NCI-H1105 (cell line): Measurements from ENCODE around the gene CDPF1.
"Not testable (repeated sequence)": the region's sequence is repeated elsewhere in the genome, so short reads cannot be mapped to it uniquely, and the experiment has no call there.

Experiments used
- DNase-seq: peaks from one replicate; lab custom pipeline; 2025; lab: John Stamatoyannopoulos, UW

The CDPF1 gene

DNA sequence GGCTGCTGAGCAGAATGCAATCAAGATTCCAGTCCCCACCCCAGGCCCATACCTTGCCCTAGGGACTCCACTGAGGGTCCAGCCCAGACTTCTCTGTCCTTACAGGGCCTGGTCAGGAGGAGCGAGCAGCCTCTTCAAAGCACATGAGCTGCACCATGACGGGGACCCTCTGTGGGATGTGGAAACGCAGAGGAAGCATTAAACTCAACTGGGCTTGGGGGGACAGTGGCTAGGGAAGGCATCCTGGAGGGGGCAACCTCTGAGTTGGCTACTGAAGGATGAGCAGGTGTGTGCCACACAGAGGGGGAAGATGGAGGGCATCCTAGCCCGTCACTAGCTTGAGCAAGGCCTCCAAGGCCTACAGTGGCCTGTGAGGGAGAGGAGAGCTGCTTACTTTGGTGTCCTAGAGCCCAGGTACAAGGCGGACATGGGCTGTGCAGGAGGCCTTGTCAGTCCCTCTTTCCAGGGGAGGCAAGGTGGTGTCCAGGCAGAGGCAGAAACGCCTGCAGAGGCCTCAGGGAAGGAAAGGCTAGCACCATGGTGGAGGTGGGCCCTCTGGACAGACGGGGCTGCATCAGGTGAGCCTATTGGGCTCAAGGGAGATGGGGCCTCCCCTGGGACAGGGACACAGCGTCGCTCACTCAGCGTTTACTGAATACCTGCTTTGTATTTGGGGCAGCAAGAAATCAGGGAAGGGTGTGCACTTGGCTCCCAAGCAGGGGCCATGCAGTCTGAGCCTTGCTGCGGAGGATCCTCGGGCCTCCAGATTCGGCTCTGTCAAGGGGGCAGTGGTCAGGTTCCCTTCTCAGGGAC is 32.0 kb upstream of the CDPF1 start:
- no peak for DNase-seq

- DNase-seq = no peak
These were observed 31.0 kb upstream of the CDPF1 start for GRCh38 chr22:46280999-46281623.

GRCh38 chr22:46280063-46280817 is 30.1 kb upstream of the CDPF1 start:
- no peak for DNase-seq

DNA sequence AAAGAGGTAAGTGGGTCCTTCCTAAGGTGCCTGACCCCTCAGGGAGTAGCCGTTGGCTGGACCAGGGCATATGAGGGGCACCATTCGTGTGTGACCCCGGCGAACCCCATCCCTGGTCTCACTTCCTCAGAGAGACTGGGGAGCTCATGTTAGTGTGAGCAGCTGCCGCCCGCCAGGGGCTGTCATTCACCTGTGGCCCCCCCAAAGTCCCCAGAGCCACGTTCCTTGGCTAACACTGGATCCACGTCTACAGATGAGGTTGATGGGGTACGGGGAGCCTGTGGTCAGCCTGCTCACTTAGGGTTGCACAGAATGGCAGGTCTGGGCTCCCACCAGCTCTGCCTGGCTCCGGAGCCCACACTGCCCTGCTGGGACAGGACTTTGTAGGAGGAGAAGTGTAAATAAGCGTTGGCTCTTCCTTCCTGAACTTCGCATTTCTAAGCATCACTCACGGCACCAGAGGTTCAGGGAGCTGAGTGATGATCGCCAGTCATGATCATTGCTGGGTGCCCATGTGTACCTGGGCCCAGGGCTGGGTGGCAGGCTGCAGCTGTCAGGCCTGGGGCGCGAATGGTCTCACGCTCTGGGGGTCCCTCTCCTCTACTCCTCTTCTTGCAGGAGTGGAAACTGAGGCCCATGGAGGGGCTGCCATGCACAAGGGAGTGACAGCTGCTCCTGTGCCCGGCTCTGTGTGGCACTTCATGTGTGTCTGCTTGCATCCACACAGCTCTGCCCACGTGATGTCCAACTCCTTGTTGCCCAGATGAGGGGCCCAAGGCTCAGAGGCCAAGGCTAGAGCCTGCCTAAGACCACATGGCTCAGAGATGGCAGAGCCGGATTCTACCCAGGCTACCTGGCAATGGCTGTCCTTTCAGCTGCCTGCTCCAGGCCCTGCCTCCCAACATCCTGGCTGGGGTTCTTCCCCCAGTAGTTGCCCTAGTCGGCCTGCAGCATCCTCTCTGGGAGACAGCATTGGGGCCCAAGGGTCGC is 28.9 kb upstream of the CDPF1 start:
- no peak for DNase-seq

DNA sequence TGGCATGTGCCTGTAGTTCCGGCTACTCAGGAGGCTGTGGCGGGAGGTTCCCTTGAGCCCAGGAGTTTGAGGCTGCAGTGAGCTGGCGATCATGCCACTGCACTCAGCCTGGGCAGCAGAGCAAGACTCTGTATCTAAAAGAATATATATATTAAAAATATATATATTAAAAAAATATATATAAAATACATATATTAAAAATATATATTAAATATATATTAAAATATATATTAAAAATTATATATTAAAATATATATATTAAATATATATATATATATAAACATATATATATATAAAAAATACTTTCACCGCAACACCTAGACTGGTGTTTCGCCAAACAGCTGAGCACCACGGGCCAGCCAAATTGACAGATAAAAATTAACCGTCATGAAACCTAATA is 26.5 kb upstream of the CDPF1 start:
- DNase-seq = no peak

GRCh38 chr22:46275455-46276122 is 25.5 kb upstream of the CDPF1 start:
- DNase-seq = no peak

GRCh38 chr22:46274381-46274780 is 24.3 kb upstream of the CDPF1 start:
- no peak for DNase-seq

- no peak for DNase-seq
These were observed 23.5 kb upstream of the CDPF1 start for GRCh38 chr22:46273432-46274148.

DNA sequence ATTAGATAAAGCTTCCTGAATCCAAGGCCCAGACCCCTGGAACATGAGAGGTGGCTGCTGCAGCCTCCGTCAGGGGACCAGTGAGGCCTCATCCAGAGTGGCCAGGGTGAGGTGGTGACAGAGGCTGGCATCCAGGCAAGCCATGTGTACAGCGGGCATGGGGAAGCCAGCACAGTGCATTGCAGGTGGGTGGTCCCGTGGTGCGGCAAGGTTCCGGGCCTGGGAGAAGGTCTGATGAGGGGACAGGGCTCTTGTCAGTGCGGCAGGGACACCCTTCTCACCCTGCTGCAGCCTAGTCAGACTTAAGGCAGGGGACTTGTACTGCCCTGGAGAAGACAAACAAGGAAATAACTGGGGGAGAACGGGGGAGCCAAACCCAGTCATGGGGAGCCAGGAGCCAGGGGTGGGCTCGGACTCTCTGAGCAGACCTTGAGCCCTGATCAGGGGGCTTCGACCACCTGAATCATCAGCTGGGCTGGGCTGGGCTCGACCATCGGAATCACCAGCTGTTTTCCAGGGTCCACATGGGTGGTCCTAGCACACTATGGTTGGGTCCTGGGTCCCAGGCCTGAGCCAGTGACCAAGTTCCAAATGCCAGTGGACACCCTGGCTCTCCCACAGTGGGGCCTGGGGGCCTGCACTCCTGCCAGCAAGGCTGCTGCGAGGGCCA is 22.8 kb upstream of the CDPF1 start:
- no peak for DNase-seq

DNA sequence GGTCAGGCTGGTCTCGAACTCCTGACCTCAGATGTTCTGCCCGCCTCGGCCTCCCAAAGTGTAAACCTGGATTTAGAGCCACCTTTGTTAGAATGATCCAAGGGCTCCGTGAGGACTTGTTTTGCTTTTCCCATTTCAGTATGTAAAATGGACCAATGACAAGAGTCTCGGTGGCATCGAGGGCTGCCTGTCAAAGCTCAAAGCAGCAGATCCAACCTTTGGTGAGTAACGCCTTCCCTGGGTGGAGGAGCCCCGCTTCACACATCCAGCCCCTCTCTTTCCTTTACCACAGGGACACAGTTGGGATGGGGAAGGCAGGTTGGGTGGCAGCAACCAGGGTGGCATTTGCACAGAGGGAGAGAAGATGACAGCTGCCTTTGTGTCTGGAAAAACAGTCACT is 22.1 kb upstream of the CDPF1 start:
- DNase-seq = no peak

DNA sequence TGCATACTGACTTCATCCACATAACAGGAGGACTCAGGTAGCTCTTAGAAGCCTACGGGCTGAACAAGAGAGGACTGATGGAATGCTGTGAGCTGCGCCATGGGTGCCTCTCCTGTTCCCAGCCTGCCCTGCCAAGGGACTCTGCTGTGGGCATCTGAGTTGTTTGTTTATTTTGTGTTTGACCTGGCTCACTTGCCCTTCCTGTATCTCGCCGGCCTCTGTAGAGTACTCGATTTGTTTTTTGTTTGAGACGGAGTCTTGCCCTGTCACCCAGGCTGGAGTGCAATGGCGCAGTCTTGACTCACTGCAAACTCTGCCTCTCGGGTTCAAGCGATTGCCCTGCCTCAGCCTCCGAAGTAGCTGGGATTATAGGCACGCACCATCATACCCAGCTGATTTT is 19.5 kb upstream of the CDPF1 start:
- DNase-seq = no peak

GRCh38 chr22:46267431-46268279 is 17.6 kb upstream of the CDPF1 start, which contains the start of gene TTC38:
Gene TTC38, plus strand, starts transcription at chr22:46268008. Its CDS starts 32 bp downstream, at chr22:46268040.
- peak; percentile 13 for DNase-seq

DNA sequence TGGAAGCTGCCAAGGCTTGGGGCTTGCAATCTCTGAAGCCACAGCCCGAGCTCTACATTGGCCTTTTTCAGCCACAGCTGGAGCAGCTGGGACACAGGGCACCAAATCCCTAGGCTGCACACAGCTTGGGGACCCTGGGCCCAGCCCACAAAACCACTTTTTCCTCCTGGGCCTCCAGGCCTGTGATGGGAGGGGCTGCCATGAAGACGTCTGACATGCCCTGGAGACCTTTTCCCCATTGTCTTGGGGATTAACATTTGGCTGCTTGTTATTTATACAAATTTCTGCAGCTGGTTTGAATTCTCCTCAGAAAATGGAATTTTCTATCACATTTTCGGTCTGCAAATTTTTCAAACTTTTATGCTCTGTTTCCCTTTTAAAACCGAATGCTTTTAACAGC is 15.5 kb upstream of the CDPF1 start:
- not testable (repeated sequence) for DNase-seq

- not testable (repeated sequence) for DNase-seq
These were observed 14.4 kb upstream of the CDPF1 start for GRCh38 chr22:46264520-46264919.

DNA sequence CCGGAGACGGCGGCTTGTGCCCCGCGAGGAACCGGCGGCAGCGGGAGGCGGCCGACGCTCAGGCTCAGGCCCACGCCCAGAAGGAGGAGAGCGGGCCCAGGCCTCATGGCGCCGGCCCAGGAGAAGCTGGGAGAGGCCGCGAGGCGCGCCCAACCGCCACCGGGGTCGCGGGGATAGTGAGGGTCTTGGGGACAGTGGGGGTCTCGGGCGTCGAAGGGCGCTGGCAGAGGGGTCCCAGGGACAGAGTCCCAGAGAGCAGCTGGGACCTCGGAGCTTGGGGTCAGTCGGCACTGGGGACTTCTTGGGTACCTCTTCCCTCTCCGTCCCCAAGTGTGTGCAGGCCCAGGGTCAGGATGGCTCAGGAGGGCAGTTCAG is 13.1 kb upstream of the CDPF1 start, which contains the start of gene PKDREJ:
Gene PKDREJ (minus strand): TSS at position 128 of the 375 bp plus-strand sequence. CDS start 21 bp downstream, at position 107.
- DNase-seq = no peak

DNA sequence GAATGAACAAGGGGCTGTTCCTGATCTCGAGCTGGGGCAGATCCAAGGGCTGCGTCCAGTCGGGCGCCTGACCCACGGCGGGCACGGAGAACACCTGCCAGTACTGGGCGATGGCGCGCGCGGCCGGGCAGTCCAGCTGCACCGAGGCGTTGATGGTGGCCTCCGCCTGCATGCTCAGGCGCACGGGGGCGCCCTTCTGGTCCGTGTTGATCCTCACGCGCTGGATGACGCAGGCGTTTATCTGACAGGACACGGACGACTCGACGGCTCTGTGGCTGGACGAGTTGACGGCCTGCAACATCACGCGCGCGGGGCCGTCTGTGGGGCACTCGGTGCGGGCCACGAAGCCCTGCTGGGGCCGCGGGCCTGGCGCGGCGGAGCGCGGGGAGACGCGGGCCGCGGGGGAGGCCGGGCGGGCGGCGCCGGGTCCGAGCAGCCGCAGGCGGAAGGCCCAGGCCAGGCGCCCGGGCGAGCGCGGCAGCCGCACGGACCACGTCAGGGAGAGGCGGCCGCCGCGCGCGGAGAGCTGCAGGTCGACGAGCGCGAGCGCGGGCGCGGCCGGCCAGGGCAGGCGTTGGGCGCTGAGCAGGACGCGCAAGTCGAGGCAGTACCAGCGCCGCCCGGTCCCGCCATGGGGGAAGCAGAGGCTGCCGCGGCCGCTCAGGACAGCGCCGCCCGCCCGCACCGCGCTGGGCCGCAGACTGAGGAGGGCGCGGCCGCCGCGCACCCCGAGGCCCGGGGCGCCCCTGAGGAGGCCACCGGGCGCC is 12.5 kb upstream of the CDPF1 start:
- no peak for DNase-seq

DNA sequence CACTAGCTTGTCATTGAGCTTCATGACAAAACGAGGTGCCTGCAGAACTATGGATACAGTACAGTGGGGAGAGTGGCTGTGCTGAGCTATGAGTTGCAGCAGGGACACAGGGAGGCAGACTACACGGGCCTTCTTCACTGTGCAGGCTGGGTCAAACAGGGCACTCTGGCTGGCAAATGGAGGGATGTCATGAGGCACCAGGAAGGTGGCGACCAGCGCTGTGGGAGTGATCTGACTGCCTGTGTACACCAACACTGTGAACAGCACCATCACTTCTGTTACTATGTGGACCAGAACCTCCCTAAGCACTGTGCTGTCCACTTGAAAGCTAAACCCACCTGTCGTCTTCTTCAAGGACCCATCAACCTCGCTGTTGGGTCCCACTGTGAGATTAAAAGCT is 9.9 kb upstream of the CDPF1 start:
- no peak for DNase-seq

- DNase-seq = no peak
These were observed 9.3 kb upstream of the CDPF1 start for GRCh38 chr22:46259374-46259773.
